ENCODE results near the gene CNN1. TPM values are rescaled to one million over a fixed set of nuclear protein-coding genes. Genes with fewer than 3 reads are reported as not detected.

CNN1 gene
- total RNA-seq, 1 experiment from 2014 or later = 0.54 TPM

GRCh38 chr19:11578258-11579142, 39.8 kb downstream of the CNN1 start:
- no peak for TF ChIP-seq CTCF (IDR thresholded peaks at IDR 0.05; ENCODE audit: insufficient read depth in 1 of 2, low read depth in 1 of 2, low read length in 1 of 2, severe bottlenecking in 1 of 2, unreplicated experiment in 1 of 2)
- no peak for DNase-seq
- Histone ChIP-seq H3K27me3 (replicated peaks; ENCODE audit: control insufficient read depth, insufficient read depth, low read length) (no peaks in the 10 kb centered on the region), H3K36me3 (ENCODE audit: control insufficient read depth, insufficient read depth, low read length) (no peaks in the 10 kb centered on the region), H3K4me1 (no peaks in the 10 kb centered on the region), H3K9me3 (no peaks in the 10 kb centered on the region), H3K4me3 (ENCODE audit: low read depth, low read length) (no peak overlapping the region)
- ChIA-PET POLR2A (no interaction called here), CTCF (interaction anchor here (0.6 kb wide), 1 partner anchor 13 kb away, joined by 4 read pairs; no protein-coding TSS in a partner anchor)
- H3K4me1 Mint-ChIP-seq (ENCODE audit: low read depth, unreplicated experiment) = no peaks in the 10 kb centered on the region
- no TSS peak for BruUV-seq (replicated peaks)
- intact Hi-C loops (cut with micrococcal nuclease; ENCODE audit: unreplicated experiment) = no loop called here
- no peak overlapping the region for H3K4me3 Mint-ChIP-seq (ENCODE audit: unreplicated experiment)
- H3K9me3 Mint-ChIP-seq (ENCODE audit: unreplicated experiment) = no peaks in the 10 kb centered on the region
- H3K36me3 Mint-ChIP-seq (ENCODE audit: insufficient read depth, unreplicated experiment) = no peaks in the 10 kb centered on the region
- no peaks in the 10 kb centered on the region for H3K27me3 Mint-ChIP-seq (ENCODE audit: insufficient read depth, unreplicated experiment)
- H3K27ac Mint-ChIP-seq (ENCODE audit: unreplicated experiment) = no peak overlapping the region

GRCh38 chr19:11580116-11580515, 41.5 kb downstream of the CNN1 start:
- H3K27ac Mint-ChIP-seq (ENCODE audit: unreplicated experiment) = no peak overlapping the region
- intact Hi-C loops (cut with micrococcal nuclease; ENCODE audit: unreplicated experiment) = no loop called here
- H3K4me3 Mint-ChIP-seq (ENCODE audit: unreplicated experiment) = no peak overlapping the region
- no peaks in the 10 kb centered on the region for H3K36me3 ChIP-seq (ENCODE audit: control insufficient read depth, insufficient read depth, low read length)
- no peaks in the 10 kb centered on the region for H3K9me3 ChIP-seq
- ChIA-PET CTCF (no interaction called here), POLR2A (no interaction called here)
- H3K9me3 Mint-ChIP-seq (ENCODE audit: unreplicated experiment) = no peaks in the 10 kb centered on the region
- no peaks in the 10 kb centered on the region for H3K36me3 Mint-ChIP-seq (ENCODE audit: insufficient read depth, unreplicated experiment)
- no peak for DNase-seq
- no TSS peak for BruUV-seq (replicated peaks)
- H3K27me3 Mint-ChIP-seq (ENCODE audit: insufficient read depth, unreplicated experiment) = no peaks in the 10 kb centered on the region
- no peak overlapping the region for H3K4me3 ChIP-seq (ENCODE audit: low read depth, low read length)
- no peaks in the 10 kb centered on the region for H3K27me3 ChIP-seq (replicated peaks; ENCODE audit: control insufficient read depth, insufficient read depth, low read length)
- no peaks in the 10 kb centered on the region for H3K4me1 Mint-ChIP-seq (ENCODE audit: low read depth, unreplicated experiment)
- TF ChIP-seq CTCF (IDR thresholded peaks at IDR 0.05; ENCODE audit: insufficient read depth in 1 of 2, low read depth in 1 of 2, low read length in 1 of 2, severe bottlenecking in 1 of 2, unreplicated experiment in 1 of 2) = no peak
- no peaks in the 10 kb centered on the region for H3K4me1 ChIP-seq

- no peaks in the 10 kb centered on the region for H3K9me3 ChIP-seq
- no peaks in the 10 kb centered on the region for H3K27me3 ChIP-seq (replicated peaks; ENCODE audit: control insufficient read depth, insufficient read depth, low read length)
- POLR2A ChIA-PET = no interaction called here
- BruUV-seq (replicated peaks) = no TSS peak
- no peak for DNase-seq
- intact Hi-C loops (cut with micrococcal nuclease; ENCODE audit: unreplicated experiment) = no loop called here
- Mint-ChIP-seq H3K4me1 (ENCODE audit: low read depth, unreplicated experiment) (no peaks in the 10 kb centered on the region), H3K27ac (ENCODE audit: unreplicated experiment) (no peak overlapping the region), H3K9me3 (ENCODE audit: unreplicated experiment) (no peaks in the 10 kb centered on the region), H3K4me3 (ENCODE audit: unreplicated experiment) (no peak overlapping the region), H3K27me3 (ENCODE audit: insufficient read depth, unreplicated experiment) (no peaks in the 10 kb centered on the region), H3K36me3 (ENCODE audit: insufficient read depth, unreplicated experiment) (no peaks in the 10 kb centered on the region)
- TF ChIP-seq CTCF (IDR thresholded peaks at IDR 0.05; ENCODE audit: insufficient read depth in 1 of 2, low read depth in 1 of 2, low read length in 1 of 2, severe bottlenecking in 1 of 2, unreplicated experiment in 1 of 2) = no peak
- no peaks in the 10 kb centered on the region for H3K4me1 ChIP-seq
- H3K36me3 ChIP-seq (ENCODE audit: control insufficient read depth, insufficient read depth, low read length) = no peaks in the 10 kb centered on the region
- H3K4me3 ChIP-seq (ENCODE audit: low read depth, low read length) = no peak overlapping the region
- CTCF ChIA-PET = no interaction called here
These were observed 43.1 kb downstream of the CNN1 start for GRCh38 chr19:11581740-11582139.

All from Caco-2 (cell line).